ENCODE results near the gene ZNF26.
"Not testable (repeated sequence)": the region's sequence is repeated elsewhere in the genome, so short reads cannot be mapped to it uniquely, and the experiment has no call there.

ZNF26 gene, protein sequence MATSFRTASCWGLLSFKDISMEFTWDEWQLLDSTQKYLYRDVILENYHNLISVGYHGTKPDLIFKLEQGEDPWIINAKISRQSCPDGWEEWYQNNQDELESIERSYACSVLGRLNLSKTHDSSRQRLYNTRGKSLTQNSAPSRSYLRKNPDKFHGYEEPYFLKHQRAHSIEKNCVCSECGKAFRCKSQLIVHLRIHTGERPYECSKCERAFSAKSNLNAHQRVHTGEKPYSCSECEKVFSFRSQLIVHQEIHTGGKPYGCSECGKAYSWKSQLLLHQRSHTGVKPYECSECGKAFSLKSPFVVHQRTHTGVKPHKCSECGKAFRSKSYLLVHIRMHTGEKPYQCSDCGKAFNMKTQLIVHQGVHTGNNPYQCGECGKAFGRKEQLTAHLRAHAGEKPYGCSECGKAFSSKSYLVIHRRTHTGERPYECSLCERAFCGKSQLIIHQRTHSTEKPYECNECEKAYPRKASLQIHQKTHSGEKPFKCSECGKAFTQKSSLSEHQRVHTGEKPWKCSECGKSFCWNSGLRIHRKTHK

DNA sequence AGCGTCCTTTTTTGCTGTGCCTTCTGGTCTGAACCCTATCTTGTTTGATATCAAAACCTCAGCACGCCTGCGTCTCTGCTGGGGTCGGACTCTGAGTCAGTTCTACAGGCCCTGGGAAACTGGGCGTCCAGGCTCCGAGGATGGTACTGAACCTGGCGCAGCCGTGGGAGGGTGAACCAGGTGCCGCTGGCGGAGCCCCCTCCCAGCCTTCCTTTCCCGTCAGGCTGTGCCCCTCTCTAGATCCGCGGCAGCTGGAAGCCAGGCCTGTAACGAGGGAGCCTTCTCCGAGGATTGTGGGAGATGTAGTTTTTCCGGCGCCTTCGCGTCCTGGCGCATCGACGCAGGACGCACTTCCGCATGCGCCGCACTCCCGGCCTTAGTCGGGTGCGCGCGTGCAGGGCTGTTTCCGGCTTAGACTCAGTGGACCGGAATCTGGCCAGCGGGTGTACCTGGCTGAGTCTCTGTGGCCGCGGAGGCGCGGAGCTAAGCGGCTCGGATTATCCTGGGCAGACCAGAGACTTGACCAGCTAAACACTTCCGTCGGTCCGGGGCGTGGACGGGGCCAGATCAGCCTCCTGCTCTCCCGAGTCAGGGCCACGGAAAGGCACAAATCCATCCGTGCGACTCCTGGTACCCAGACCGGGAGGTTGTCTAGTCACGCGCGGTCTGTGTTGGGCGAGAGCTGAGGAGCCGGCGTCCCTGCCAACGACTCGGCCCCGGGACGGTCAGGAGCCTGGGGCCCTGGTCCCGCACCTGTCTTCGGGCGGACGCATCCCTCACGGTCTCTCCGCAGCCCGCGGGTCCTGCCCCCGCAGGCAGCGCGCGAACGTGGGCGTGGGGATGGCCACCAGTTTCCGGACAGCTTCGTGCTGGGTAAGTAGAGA lies at the start of gene ZNF26:
ZNF26 (plus strand) TSS at position 367 of the 884 bp plus-strand sequence; CDS start at position 841, 474 bp downstream.
- peaks cover 9% of the 10 kb centered on the region for H3K36me3 ChIP-seq (ENCODE audit: insufficient read depth, low read depth, low read length)
- H3K9ac ChIP-seq (ENCODE audit: low read depth, low read length) = peak within 1 kb of the TSS; percentile 83; the same call in 1 of the 2 replicates
- H3K27ac ChIP-seq (ENCODE audit: low read length) = no peak within 1 kb of the TSS
- H3K4me3 ChIP-seq (ENCODE audit: low read length) = peak within 1 kb of the TSS; percentile 80
- peaks cover 72% of the 10 kb centered on the region for H3K9me3 ChIP-seq (ENCODE audit: insufficient read depth, low read depth, low read length)
- H3K27me3 ChIP-seq (ENCODE audit: insufficient read depth, low read length) = no peaks in the 10 kb centered on the region
- no peaks in the 10 kb centered on the region for H3K4me1 ChIP-seq (ENCODE audit: insufficient read depth, low read length)

DNA sequence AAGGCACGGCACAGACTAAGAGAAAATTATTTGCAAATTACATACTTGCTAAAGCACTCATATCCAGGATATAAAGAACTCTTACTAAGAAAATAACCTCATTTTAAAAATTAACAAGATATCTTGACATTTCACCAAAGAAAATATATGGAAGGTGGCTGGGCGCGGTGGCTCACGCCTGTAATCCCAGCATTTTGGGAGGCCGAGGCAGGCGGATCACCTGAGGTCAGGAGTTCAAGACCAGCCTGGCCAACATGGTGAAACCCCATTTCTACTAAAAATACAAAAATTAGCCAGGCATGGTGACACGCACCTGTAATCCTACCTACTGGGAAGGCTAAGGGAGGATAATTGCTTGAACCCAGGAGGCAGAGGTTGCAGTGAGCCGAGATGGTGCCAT lies 49.2 kb upstream of the ZNF26 start:
- peaks cover 66% of the 10 kb centered on the region for H3K9me3 ChIP-seq (ENCODE audit: insufficient read depth, low read depth, low read length)
- H3K27me3 ChIP-seq (ENCODE audit: insufficient read depth, low read length); H3K4me1 ChIP-seq (ENCODE audit: insufficient read depth, low read length); H3K27ac ChIP-seq (ENCODE audit: low read length); H3K9ac ChIP-seq (ENCODE audit: low read depth, low read length); H3K36me3 ChIP-seq (ENCODE audit: insufficient read depth, low read depth, low read length); H3K4me3 ChIP-seq (ENCODE audit: low read length): not testable (repeated sequence)

DNA sequence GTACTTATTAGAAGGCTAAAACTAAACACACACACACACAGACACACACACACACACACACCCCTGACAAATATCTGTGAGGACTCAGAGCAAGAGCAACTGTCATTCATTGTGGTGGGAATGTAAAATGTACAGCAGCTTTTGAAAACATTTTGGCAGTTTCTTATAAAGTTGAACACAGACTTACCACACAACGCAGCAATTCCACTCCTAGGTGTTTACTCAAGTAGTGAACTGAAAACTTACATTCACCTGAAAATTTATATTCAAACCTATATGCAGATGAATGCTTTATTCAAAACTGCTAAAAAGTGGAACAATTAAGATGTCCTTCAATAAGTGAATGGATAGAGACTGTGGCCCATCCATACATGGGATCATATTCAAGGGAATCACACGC lies 48.7 kb upstream of the ZNF26 start:
- Histone ChIP-seq H3K36me3 (ENCODE audit: insufficient read depth, low read depth, low read length) (peaks cover 4% of the 10 kb centered on the region), H3K27me3 (ENCODE audit: insufficient read depth, low read length) (no peaks in the 10 kb centered on the region), H3K4me3 (ENCODE audit: low read length) (no peak overlapping the region), H3K4me1 (ENCODE audit: insufficient read depth, low read length) (no peaks in the 10 kb centered on the region), H3K27ac (ENCODE audit: low read length) (no peak overlapping the region), H3K9me3 (ENCODE audit: insufficient read depth, low read depth, low read length) (peaks cover 67% of the 10 kb centered on the region), H3K9ac (ENCODE audit: low read depth, low read length) (no peak overlapping the region)

DNA sequence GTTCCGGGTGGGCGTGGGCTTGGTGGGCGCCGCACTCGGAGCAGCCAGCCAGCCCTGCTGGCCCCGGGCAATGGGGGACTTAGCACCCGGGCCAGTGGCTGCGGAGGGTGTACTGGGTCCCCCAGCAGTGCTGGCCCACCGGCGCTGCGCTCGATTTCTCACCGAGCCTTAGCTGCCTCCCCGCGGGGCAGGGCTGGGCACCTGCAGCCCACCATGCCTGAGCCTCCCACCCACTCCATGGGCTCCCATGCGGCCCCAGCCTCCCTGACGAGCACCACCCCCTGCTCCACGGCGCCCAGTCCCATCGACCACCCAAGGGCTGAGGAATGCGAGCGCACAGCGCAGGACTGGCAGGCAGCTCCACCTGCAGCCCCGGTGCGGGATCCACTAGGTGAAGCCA lies 47.4 kb upstream of the ZNF26 start:
- not testable (repeated sequence) for H3K9ac ChIP-seq (ENCODE audit: low read depth, low read length); H3K27me3 ChIP-seq (ENCODE audit: insufficient read depth, low read length); H3K4me1 ChIP-seq (ENCODE audit: insufficient read depth, low read length); H3K4me3 ChIP-seq (ENCODE audit: low read length); H3K27ac ChIP-seq (ENCODE audit: low read length)
- H3K9me3 ChIP-seq (ENCODE audit: insufficient read depth, low read depth, low read length) = peaks cover 67% of the 10 kb centered on the region
- peaks cover 14% of the 10 kb centered on the region for H3K36me3 ChIP-seq (ENCODE audit: insufficient read depth, low read depth, low read length)

DNA sequence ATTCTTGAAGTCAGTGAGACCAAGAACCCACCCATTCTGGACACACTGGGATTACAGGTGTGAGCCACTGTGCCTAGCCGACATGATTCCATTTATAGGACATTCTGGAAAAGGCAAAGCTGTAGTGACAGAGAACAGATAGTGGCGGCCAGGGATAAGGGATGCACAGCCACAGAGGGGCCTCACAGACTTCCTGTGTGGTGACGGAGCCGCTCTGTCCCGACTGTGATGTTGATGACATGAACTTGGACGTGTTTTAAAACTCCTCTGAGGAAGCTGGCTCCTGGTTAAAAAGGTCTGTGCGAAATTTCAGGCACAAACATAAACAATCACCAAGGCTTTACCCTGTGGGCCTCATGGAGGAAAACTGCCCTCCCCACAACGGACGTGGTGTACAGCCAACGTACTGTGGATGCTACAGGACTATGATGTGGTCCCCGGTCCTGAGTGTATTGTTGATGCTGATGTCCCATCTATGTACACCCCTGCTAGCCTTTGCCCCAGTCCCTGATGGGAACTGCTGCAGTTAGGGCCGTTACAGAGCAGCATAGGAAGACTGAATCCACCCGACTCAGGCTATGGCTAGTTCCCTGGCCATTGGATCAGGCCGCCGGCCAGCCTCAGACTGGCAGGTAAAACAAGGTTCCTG lies 46.0 kb upstream of the ZNF26 start:
- Histone ChIP-seq H3K9me3 (ENCODE audit: insufficient read depth, low read depth, low read length) (peaks cover 66% of the 10 kb centered on the region), H3K27me3 (ENCODE audit: insufficient read depth, low read length) (no peaks in the 10 kb centered on the region), H3K27ac (ENCODE audit: low read length) (no peak overlapping the region), H3K4me1 (ENCODE audit: insufficient read depth, low read length) (no peaks in the 10 kb centered on the region), H3K36me3 (ENCODE audit: insufficient read depth, low read depth, low read length) (peaks cover 23% of the 10 kb centered on the region), H3K9ac (ENCODE audit: low read depth, low read length) (no peak overlapping the region), H3K4me3 (ENCODE audit: low read length) (no peak overlapping the region)

DNA sequence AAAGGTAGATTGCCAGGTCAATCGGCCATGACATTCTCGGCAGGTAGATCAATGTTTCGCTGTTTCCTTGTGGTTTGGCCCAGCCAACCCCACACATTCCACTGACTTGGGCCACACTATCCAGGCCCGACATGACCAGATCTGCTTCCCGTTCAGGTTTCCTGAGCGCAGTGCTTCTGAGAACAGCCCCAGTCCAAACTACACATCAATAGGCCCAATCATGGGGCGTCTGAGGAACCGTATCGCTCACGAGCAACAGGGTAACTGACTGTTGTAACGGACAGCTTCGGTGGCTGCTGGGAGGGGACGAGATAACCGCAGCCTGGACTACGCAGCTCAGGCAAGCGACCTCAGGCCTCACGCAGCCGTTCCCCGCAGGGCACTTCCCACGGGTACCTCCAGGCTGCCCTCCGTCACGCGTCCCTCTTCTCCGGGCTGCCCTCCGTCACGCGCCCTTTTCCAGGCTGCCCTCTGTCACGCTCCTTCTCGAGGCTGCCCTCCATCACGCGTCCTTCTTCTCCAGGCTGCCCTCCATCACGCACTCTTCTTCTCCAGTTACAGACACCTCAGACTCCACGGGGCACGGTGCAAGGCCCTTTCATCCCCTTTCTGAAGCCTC lies 44.7 kb upstream of the ZNF26 start:
- Histone ChIP-seq H3K4me3 (ENCODE audit: low read length) (no peak overlapping the region), H3K9me3 (ENCODE audit: insufficient read depth, low read depth, low read length) (peaks cover 71% of the 10 kb centered on the region), H3K36me3 (ENCODE audit: insufficient read depth, low read depth, low read length) (peaks cover 23% of the 10 kb centered on the region), H3K27ac (ENCODE audit: low read length) (no peak overlapping the region), H3K9ac (ENCODE audit: low read depth, low read length) (no peak overlapping the region), H3K4me1 (ENCODE audit: insufficient read depth, low read length) (no peaks in the 10 kb centered on the region), H3K27me3 (ENCODE audit: insufficient read depth, low read length) (no peaks in the 10 kb centered on the region)

DNA sequence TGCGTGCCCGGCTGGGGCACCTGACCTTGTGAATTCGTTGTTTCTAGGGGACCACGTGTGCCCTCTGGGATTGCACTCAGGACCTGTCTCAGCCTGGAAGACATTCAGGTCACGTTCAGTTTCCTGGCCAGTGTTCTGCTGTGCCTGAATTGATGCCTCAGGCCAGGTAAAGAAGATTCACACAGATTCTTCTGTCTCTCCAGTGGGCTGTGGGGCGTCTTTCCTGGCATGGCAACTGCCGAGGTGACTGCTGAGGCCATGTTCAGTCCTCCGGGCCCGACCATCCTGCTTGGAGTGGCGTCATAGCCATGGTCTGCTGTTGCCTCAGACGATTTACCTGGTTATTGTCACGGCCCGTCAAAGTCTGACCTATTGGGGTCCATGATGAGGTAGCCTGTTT lies 43.6 kb upstream of the ZNF26 start:
- H3K9ac ChIP-seq (ENCODE audit: low read depth, low read length) = no peak overlapping the region
- peaks cover 74% of the 10 kb centered on the region for H3K9me3 ChIP-seq (ENCODE audit: insufficient read depth, low read depth, low read length)
- H3K36me3 ChIP-seq (ENCODE audit: insufficient read depth, low read depth, low read length) = peaks cover 23% of the 10 kb centered on the region
- no peaks in the 10 kb centered on the region for H3K27me3 ChIP-seq (ENCODE audit: insufficient read depth, low read length)
- no peak overlapping the region for H3K4me3 ChIP-seq (ENCODE audit: low read length)
- H3K4me1 ChIP-seq (ENCODE audit: insufficient read depth, low read length) = no peaks in the 10 kb centered on the region
- no peak overlapping the region for H3K27ac ChIP-seq (ENCODE audit: low read length)

DNA sequence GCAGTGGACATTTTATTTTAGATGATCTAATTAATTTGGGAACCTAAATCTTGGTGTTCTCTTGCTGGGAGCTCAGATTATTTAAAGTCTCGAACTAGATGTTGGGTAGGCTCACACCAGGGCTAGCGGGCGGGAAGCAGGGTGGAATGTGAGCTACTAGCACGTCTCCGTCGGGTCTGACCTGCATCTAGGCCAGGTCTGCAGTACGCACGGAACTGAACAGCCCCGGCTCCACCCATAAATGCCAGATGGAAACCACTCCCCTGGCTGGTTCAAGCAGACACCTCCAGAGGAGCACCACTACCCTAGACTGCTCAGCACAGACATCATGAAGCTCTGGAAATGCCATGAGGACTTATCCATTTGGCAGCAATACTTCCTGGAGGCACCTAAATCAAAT lies 40.4 kb upstream of the ZNF26 start:
- Histone ChIP-seq H3K9me3 (ENCODE audit: insufficient read depth, low read depth, low read length) (peaks cover 97% of the 10 kb centered on the region), H3K4me1 (ENCODE audit: insufficient read depth, low read length) (no peaks in the 10 kb centered on the region), H3K27me3 (ENCODE audit: insufficient read depth, low read length) (no peaks in the 10 kb centered on the region), H3K4me3 (ENCODE audit: low read length) (no peak overlapping the region), H3K36me3 (ENCODE audit: insufficient read depth, low read depth, low read length) (peaks cover 23% of the 10 kb centered on the region), H3K27ac (ENCODE audit: low read length) (no peak overlapping the region), H3K9ac (ENCODE audit: low read depth, low read length) (no peak overlapping the region)

DNA sequence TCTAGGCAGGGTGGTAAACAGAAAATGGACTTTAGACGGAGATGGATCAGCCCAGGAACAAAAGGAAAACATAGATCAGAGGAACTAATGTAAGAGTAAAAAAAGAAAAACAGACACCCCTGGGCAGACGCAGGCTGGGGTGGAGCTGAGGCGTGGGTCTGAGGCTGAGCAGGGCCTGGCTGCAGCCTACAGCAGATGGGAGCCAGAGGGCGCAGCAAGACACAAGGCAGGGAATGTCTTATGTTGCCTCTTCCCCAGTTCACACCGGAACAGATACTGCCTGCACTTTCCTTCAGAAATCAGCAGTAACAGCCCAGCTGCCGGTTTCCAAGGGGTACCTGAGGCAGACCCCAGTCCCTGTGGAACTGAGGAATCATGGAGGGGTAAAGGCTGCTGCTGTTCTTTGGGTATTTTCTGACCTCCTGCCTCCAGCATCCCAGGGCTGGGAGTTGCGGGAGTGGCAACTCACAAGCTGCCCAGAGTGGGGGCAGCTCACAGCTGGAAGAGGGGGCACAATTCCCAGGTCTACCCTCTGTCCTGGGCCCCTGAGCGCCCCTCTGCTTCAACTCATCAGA lies 39.8 kb upstream of the ZNF26 start:
- H3K9ac ChIP-seq (ENCODE audit: low read depth, low read length) = no peak overlapping the region
- H3K9me3 ChIP-seq (ENCODE audit: insufficient read depth, low read depth, low read length) = peaks cover 97% of the 10 kb centered on the region
- H3K4me1 ChIP-seq (ENCODE audit: insufficient read depth, low read length) = no peaks in the 10 kb centered on the region
- no peak overlapping the region for H3K4me3 ChIP-seq (ENCODE audit: low read length)
- no peak overlapping the region for H3K27ac ChIP-seq (ENCODE audit: low read length)
- no peaks in the 10 kb centered on the region for H3K27me3 ChIP-seq (ENCODE audit: insufficient read depth, low read length)
- peaks cover 23% of the 10 kb centered on the region for H3K36me3 ChIP-seq (ENCODE audit: insufficient read depth, low read depth, low read length)

DNA sequence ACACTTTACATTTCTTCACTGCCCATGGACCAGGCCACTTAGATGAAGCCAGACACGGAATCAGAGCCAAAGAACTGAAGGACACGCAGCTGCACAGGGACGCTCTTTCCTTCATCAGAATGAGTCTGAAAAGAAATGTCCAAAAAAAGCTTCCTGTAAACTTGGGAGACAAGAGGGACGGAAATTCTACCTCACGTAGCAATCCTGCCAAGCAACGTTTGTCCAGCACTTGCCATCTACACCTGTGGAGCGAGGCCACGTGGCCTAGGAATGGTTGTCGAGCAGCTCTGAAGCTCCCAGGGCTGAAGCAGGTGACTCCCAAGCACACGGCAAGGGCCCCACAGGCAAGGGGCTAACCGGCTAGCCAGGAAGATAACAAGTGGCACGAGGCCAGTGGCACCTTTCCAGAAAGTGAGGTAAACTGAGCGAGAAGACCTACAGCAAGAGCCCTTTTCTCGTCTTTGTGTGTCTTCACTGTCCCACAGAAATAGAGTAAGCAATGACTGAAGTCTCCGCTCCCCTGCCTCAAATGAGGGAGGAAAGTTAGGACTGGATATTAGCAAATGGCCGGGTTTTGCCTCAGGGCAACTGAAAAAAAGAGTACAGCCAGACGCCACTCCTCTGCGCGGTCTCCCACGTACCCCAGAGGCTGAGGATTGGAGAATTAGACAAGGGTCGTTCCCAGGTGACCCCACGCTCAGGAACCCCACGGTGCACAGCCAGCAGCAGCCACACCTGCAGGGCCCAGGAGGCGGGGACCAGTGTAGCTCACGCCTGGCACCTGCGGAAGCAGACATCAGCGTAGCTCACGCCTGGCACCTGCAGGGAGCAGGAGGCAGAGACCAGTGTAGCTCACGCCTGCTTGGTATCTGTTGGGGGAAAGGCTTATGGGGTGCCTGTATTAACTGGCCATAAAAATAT lies 37.8 kb upstream of the ZNF26 start:
- peaks cover 97% of the 10 kb centered on the region for H3K9me3 ChIP-seq (ENCODE audit: insufficient read depth, low read depth, low read length)
- no peaks in the 10 kb centered on the region for H3K4me1 ChIP-seq (ENCODE audit: insufficient read depth, low read length)
- no peak overlapping the region; the same call in 1 of the 2 replicates for H3K4me3 ChIP-seq (ENCODE audit: low read length)
- H3K27me3 ChIP-seq (ENCODE audit: insufficient read depth, low read length) = no peaks in the 10 kb centered on the region
- H3K9ac ChIP-seq (ENCODE audit: low read depth, low read length) = no peak overlapping the region
- H3K36me3 ChIP-seq (ENCODE audit: insufficient read depth, low read depth, low read length) = peaks cover 12% of the 10 kb centered on the region; the same call in 1 of the 2 replicates
- H3K27ac ChIP-seq (ENCODE audit: low read length) = no peak overlapping the region

Measured in iPS-20b (cell line).